Measurements from ENCODE around the gene APLP2.
"Not testable (repeated sequence)": the region's sequence is repeated elsewhere in the genome, so short reads cannot be mapped to it uniquely, and the experiment has no call there.

Gene APLP2

DNA sequence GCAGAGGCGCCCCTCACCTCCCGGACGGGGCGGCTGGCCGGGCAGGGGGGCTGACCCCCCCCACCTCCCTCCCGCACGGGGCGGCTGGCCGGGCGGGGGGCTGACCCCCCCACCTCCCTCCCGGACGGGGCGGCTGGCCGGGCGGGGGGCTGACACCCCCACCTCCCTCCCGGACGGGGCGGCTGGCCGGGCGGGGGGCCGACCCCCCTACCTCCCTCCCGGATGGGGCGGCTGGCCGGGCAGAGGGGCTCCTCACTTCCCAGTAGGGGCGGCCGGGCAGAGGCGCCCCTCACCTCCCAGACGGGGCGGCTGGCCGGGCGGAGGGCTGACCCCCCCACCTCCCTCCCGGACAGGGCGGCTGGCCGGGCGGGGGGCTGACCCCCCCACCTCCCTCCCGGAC is 21.5 kb downstream of the APLP2 start:
- DNase-seq (ENCODE audit: low read depth), result not testable (repeated sequence)

DNA sequence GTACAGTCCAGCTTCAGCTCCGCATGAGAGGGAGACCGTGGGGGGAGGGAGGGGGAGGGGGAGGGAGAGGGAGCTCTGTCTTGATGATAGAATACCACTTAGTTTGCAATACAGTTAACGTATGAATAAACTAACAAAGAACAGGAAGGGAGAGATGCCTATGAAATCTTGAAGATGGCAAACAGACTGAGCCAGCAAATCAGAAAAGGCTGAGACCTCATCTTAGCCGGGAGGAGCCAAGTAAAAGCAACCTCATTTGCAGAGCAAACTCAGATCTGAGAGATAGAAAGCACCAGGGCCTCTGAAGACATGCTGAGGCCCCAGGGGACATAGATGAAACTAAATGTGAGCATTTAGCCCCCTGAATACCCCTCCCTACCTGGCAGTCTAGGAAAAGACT is 23.0 kb downstream of the APLP2 start:
- no peak for DNase-seq (ENCODE audit: low read depth)

DNA sequence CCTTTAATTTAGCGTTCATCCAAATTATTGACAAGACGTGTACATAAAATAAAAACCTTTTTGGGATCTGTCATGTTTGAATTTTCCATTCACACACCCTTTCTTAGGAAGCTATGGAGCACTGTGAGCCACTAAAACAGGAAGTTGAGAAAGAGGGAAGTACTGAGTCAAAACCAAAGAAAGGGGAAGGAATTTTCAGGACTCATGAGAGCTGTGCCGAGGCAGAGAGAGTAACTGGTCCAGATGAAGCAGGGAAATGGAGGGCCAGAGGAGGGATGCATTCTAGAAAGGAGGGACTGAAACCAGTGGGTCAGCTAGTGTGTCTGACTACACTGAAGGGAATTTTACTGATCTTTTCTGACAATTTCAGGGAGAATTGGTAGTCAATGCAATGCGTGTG is 24.9 kb downstream of the APLP2 start:
- no peak for DNase-seq (ENCODE audit: low read depth)

DNA sequence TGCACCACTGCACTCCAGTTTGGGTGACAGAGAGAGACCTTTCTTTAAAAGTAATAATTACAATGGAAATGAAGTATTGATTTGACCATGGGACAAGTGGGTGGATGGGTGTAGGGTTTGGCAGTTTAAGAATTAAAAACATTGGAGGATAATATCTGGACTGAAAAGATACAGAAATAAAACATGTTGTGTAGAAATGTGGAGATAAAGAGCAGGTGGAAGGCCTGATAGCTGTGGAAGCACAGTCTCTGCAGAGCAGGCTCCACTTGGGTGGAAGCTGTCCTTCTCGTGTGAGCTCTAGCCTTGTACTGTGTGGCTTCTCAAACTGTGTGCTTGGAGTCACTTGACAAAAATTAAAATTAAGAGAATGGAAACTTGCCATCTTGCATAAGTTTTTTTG is 25.6 kb downstream of the APLP2 start:
- DNase-seq (ENCODE audit: low read depth), result no peak

DNA sequence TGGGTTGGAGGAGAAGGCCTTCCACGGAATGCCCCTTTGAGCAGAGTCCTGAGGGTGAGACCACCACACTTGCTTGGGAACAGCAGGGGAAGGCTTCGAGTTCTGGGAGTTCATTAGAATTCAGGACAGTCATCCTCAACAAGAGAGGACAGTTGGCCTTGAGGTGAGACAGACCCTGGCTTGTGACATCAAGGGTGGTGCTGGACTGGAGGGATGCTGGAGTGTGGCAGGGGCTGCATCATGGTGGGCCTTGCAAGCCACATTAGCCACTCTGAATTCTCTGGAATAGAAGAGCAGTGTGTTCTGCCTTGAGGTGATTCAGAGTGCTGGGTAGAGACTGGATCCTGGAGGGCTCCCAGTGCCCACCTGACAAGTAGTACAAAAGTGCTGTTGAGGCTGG is 26.3 kb downstream of the APLP2 start:
- DNase-seq (ENCODE audit: low read depth), result no peak

DNA sequence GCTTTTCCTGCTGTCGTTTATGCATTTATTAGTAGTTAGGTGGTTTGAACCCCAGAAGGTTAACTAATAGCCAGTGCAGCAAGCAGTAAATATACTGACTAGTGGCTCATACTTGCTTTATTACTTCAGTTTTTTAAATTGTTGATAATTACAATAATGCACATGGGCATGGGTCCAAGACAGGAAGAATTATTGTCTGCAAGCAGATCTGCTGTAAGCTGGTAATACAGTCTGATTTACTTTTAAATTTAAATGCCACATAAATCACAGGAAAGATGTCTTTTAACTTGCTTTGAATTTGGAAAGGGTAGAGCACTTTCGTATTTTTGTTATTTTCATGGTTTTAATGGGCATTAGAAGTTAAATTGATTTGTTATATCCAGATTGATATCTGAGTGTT is 27.1 kb downstream of the APLP2 start:
- DNase-seq (ENCODE audit: low read depth), result no peak

DNA sequence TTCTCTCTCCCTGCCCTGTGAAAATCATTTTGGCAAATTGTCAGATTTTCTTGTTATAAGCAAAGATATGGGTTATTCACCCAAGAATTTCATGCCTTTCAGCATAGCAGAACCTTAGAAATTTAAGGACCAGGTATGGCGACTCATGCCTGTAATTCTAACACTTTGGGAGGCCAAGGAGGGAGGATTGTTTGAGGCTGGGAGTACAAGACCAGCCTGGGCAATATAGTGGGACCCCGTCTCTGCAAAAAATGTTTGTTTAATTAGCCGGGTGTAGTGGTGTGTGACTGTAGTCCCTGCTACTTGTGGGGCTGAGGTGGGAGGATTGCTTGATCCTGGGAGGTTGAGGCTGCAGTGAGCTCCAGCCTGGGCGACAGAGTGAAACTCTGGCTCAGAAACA is 27.6 kb downstream of the APLP2 start:
- DNase-seq (ENCODE audit: low read depth), result no peak

DNA sequence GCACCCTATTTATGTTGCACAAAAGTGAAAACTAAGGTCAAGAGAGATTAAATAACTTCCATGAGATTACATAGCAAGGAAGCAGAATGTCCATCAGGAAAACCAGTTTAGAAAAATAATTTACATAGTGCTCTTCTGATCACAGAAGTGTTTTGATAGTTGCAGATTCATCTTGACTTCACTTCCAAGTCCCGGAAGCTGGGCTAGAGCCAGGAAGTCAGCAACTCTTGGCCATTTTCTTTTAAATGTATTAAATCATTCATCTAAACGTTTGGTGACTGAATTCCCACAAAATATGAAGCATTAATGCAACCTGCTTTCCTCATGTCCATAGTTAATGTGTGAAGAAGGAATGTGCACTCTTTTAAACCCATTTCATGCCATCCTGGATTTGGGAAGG is 29.7 kb downstream of the APLP2 start:
- DNase-seq (ENCODE audit: low read depth), result no peak

DNA sequence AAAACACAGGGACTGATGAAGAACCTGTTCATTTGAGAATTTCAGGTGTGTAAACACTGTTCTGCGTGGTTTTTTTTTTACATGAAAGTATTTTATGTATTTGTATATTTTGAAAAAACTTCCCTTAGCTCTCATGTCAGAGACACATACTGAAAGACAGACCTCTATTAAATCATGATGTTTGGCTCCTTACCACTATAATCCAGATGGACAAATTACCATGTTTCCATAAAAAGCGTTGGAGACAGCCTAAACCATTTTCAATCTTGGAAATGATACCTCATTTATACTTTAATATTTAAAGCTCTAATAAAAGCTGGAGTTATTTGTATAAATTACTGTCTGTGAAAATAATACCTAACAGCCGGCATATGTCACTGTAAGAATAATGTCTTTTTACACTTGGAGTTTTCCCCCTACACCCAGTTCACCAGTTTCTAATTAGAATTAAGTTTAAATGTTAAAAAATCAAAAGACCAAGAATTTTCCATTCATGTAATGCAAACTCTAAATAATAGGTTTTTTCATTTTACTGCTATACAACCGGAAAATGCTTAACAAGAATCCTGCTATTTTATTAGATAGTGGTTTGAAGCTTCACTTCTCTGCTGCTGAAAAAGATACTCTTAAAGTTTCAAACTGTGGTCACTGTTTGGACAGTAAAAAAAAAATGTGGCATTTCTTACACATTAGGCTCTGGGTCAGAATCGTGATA is 30.8 kb downstream of the APLP2 start:
- DNase-seq (ENCODE audit: low read depth), result no peak

DNA sequence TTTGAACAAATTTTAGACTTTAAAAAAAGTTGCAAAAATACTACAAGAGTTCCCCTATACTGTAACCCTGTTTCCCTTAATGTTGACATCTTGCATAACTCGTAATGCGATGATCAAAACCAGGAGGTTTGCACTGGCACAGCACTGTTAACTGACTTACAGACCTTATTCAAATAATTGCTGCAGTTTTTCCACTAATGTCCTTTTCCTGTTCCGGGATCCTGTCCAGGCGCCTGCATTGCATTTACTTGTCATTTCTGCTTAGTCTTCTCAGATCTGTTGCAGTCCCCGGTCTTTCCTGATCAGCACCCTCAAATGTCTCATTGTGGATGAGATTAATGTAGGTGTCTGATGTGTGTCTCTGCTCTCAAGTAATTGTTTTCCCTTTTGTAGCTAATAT is 32.0 kb downstream of the APLP2 start:
- DNase-seq (ENCODE audit: low read depth), result no peak

DNA sequence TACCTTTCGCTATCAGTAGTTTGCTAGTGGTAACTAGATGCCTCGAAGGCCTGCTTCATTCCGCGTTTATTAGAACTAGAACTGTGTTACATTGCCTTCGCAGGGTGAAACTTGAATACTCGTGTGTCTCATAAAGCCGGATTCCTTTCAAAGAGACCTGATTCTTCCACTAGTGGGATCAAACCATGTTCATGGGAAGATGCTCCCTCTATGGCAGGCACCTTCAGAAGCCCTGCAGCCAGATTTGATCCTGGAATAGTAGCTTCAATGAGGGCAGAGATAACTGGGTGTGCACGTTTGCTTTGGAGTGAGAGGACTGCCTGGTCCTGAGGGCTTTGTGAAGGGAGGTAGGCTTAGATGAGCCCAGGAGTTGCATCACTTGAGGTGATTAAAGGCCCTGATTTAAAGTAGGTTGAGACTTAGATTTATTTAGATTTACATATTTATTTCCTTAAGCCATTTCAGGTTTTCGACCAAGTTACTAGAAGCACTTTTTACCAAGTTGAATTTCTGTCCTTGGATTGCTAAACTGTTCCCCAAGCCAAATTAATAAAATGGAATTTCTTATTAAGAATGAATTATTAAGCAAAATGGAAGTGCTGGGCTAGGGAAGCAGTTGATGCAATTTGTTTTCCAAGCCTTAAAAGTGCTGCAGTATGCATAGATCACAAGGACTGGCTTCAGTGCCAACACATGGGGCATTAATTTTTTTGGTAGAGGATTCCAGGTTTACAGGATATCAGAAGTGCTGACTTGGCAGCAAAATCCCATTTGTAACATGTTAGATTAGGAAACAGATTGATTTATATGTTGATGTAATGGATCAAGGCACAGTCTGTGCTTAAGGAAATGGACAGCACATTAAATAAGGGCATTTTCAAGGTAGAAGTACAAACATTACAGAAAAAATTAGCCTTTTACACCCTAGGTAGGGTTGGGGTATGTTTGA is 32.9 kb downstream of the APLP2 start:
- no peak for DNase-seq (ENCODE audit: low read depth)

DNA sequence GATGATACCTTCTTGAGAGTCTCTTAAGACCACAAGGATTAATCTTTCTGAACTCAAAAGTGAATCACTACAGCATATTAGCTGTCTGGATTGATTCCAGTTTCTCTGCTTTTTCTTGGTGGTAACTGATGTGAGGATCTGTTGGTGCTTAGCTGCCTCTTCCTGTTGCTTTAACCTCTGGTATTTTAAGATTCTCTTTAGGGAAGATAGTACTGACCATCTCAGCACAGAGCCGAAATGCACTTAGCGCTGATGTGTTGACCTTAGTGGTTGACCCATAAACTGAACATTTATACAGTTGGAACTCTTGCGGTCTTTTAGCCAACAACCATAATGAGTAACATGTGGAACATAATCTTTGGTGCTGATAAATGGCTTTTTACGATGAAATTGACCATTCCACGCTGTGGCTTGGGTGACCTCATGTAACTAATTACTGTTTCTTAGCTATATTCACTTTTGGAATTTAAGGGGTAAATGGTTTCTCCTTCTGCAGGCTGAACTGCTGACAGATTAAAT is 33.7 kb downstream of the APLP2 start:
- peak; percentile 95 for DNase-seq (ENCODE audit: low read depth)

DNA sequence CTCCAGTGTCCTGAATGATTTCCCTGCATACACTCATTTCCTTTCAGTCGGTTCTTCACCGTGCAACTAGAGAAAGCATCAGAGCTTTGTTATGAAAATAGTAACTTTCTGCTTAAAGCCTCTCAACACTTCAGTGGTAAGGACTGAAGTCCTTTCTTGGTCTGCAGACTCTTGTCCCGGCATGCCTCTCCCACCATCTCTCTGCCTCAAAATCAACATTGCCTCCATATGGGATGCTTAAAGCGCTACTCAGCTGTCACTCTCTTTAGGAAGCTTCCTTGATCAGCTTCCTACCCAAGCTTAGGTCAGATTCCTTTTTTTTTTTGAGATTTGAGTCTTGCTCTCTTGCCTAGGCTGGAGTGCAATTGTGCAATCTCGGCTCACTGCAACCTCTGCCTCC is 36.7 kb downstream of the APLP2 start:
- no peak for DNase-seq (ENCODE audit: low read depth)

DNA sequence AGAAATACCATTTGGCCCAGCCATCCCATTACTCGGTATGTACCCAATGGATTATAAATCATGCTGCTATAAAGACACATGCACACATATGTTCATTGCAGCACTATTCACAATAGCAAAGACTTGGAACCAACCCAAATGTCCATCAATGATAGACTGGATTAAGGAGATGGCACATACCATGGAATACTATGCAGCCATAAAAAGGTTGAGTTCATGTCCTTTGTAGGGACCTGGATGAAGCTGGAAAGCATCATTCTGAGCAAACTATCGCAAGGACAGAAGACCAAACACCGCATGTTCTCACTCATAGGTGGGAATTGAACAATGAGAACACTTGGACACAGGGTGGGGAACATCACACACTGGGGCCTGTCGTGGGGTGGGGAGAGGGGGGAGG is 39.0 kb downstream of the APLP2 start:
- not testable (repeated sequence) for DNase-seq (ENCODE audit: low read depth)

DNA sequence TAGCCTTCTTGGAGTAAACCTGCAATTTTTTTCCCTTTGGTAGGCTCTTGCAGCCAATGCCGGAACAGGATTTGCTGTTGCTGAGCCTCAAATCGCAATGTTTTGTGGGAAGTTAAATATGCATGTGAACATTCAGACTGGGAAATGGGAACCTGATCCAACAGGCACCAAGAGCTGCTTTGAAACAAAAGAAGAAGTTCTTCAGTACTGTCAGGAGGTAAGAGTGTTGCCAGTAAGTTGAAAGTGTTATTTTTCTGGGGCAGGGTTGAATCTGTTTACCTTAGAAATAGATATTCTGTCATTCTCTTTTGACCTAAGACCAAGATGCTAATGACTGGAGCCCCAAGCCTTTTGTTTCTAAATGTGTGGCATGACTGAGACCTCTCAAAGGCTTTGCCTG is 39.7 kb downstream of the APLP2 start:
- no peak for DNase-seq (ENCODE audit: low read depth)

DNA sequence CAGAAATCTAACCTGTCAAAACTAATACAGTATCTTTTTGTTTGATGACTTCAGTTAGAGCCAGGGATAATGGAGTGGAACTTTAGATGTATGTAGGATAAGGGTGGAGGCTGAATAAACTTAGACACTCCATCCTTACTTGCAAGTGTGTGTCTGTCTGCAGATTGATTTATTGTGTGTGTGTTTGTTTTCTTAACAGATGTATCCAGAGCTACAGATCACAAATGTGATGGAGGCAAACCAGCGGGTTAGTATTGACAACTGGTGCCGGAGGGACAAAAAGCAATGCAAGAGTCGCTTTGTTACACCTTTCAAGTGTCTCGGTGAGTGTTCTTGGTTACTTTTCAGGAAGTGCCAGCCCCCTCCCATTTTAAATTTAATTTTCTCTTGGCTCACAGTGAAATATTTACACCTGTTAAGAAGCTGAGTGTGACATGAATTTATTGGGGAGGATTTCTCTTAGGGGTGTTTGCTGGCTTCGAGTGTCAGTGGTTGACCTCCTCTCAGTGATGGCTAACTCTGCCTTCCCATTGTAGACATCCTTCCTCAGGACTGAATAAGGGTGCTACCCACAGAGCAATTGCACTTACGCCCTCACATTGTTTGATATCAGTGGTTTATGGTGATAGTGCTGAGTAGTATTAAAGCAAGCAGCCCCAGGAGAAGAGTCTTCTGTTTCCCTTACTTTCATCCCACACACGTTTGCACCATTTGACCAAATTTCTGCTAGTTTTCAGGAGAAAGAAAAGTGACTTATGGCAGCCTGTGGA is 40.8 kb downstream of the APLP2 start:
- DNase-seq (ENCODE audit: low read depth), result no peak

DNA sequence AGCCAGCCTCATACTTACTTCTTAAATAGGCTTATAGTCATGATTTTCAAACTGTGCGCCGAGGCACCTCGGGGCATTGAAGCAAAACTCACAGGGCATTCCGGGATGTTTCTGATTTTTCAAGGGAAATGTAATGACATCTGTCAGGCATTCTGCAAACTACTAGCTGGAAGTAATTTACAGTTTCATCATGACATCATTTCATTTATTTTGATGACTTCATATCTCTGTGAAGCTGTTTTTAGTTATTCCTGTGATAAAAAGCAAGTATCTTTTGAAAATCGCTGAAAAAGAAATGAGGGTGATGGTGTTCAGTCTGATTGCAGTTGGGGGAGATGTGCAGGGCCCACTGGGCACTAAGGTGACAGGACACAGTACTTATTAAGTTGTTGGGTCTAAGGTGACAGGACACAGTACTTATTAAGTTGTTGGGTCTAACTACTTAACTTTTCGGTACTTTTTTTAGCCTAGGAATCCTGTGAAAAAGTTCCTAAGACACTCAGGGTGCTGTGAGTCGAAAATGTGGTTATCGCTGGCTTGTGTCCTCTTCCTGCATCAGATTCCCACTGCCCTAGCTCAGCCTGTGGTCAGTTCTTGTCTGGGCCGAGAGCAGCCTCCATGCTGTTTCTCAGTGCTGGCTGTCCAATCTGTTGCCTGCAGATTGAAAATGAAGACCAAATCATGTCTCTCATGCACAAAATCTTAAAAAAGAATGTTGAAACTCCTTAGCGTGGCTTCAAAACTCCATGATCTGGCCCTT is 42.6 kb downstream of the APLP2 start:
- no peak for DNase-seq (ENCODE audit: low read depth)

DNA sequence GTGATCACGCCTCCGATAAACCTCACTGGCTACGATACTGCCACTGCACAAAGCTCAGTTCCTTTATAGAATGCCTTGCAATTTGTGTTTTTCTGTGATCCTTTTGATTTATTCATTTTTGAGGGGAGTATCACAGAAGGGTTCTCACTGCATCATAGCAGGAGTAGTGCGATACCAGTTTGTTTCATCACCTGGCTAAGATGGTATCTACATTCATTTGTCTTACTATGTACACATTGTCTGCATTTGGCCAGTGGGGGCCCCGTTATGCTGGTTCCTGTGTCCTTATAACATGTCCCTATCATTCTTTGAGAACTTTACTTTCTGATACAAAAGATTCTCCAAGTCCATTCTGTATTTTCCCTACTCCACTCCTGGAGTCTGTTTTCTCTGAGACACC is 44.6 kb downstream of the APLP2 start:
- DNase-seq (ENCODE audit: low read depth), result no peak

DNA sequence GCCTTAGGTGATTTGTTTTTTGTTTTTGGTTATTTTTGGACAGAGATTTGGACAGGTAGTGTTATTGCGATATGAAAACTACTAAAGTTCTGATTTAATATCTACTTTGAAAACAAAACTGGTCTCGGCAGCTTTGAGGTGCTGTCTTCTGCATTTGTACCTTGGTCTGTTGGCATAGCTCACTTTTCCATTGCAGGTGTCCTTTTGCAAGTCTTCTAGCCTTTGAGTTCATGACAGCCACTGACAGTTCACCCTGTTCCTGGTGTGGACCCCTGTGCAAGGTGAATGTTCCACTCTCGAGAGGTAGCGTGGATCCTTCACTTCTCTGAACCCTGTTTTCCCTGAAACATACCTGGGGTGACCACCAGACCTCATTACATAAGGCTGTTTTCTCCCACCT is 45.0 kb downstream of the APLP2 start:
- no peak for DNase-seq (ENCODE audit: low read depth)

DNA sequence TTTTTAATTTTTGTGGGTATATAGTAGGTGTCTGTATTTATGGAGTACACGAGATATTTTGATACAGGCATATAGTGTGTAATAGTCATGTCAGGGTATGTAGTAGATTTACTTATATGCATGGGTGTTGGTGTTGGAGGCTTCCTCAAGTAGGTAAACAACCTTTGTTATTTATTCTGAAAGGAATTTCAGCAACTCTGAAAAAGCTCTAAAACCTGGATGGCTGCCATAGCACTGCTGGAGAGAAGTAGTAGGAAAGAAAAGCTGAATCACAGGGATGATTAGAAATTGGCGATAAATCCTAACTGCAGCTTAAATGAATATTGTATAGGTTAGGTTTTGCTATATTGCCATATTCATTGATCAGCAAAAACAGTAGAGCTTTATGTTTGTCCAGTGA is 45.5 kb downstream of the APLP2 start:
- DNase-seq (ENCODE audit: low read depth), result no peak

DNA sequence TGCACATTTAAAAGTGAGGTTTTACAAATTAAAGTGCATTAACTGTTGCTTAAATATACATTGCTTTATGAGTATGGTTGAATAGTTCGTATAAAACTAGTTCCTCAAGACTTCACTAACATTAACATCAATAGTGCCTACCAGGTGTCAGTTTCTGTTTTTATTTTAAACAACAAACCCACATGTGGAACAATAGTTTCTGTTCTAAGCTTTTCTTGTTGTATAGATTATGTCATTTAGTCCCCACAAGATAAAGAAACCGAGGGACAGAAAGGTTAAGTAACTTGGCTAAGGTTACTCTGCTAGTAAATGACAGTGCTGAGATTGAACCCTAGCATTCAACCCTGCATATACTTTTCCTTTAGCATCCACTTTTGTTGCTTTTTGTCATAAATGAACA is 48.5 kb downstream of the APLP2 start:
- no peak for DNase-seq (ENCODE audit: low read depth)

Measured in stromal cell of bone marrow (primary cell).